GM13976 (cell line): ENCODE results near the gene YES1.

Experiments used
- DNase-seq: peaks from one replicate; pipeline ENCODE4 v3.0.0; 2012; ENCODE audit warnings: low spot score
- in situ Hi-C: fragments of 300-500 bp; cut with MboI; formaldehyde crosslinking; loops from one replicate; pipeline ENCODE4 v1.12.0; 2022; ENCODE audit warnings: low sequenced_read_pairs, mixed read lengths, inconsistent platforms; ENCODE audit not compliant: unreplicated experiment
- TF ChIP-seq, protein P1 (sequence below): IDR thresholded peaks from 2 replicates; pipeline ENCODE4 v1.5.1; 2012; ENCODE audit warnings: borderline replicate concordance, mild to moderate bottlenecking; ENCODE audit not compliant: insufficient read depth; ENCODE audit errors: extremely low read depth, missing control alignments, control extremely low read depth

YES1 gene

DNA sequence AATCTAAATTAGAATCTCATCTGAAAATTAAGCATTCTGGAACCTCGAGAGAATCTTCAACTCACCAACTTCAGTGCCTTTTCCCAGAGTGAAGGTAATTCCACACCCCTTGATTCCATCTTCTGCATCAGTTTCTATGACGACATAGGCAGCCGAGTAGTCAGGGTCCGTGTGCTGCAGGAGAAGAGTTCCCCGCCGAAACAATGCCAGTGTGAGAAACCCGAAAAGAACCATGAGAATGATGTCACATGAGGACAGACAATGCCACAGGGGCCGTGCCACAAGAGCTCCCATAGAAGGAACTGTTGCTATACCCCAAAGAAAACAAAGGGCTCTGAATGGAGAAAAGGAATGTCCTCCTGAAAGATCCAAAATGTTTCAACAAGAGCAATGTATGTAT lies 105.6 kb downstream of the YES1 start:
- TF ChIP-seq, protein P1, sequence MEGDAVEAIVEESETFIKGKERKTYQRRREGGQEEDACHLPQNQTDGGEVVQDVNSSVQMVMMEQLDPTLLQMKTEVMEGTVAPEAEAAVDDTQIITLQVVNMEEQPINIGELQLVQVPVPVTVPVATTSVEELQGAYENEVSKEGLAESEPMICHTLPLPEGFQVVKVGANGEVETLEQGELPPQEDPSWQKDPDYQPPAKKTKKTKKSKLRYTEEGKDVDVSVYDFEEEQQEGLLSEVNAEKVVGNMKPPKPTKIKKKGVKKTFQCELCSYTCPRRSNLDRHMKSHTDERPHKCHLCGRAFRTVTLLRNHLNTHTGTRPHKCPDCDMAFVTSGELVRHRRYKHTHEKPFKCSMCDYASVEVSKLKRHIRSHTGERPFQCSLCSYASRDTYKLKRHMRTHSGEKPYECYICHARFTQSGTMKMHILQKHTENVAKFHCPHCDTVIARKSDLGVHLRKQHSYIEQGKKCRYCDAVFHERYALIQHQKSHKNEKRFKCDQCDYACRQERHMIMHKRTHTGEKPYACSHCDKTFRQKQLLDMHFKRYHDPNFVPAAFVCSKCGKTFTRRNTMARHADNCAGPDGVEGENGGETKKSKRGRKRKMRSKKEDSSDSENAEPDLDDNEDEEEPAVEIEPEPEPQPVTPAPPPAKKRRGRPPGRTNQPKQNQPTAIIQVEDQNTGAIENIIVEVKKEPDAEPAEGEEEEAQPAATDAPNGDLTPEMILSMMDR, result no peak
- in situ Hi-C loops, result no loop called here
- DNase-seq, result no peak

DNA sequence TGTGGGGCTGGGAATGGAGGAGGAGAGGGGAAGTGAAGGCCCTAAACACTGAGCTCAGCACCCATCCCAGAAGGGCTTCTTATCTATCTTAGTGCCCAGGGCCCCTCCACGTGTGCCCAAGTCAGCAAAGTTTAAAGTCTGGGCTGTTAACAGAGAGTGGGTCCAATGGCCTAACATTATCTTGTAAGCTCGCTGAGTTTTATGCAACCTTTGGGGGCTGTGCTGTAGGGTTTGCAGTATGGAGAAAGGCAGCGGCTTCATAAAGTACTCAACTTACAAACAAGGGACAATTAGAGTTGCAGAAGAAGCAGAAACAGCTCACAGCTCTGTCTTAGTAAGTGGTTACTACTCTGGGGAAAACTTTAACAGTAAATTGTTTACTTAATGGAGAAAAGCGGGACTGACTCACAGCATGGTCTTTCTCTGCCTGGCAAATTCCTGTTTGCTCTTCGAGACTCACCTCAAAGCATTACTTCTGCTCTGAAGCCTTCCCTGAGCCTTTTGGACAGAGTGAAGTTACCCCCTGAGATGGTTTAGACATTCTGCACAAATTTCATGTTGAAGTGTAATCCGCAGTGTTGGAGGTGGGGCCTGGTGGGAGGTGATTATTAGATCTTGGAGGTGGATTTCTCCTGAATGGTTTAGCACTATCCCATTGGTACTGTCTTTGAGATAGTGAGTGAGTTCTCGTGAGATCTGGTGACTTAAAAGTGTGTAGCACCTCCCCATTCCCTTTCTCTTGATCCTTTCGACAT lies 108.7 kb downstream of the YES1 start:
- TF ChIP-seq, protein P1, result no peak
- in situ Hi-C loops, result no loop called here
- no peak for DNase-seq

DNA sequence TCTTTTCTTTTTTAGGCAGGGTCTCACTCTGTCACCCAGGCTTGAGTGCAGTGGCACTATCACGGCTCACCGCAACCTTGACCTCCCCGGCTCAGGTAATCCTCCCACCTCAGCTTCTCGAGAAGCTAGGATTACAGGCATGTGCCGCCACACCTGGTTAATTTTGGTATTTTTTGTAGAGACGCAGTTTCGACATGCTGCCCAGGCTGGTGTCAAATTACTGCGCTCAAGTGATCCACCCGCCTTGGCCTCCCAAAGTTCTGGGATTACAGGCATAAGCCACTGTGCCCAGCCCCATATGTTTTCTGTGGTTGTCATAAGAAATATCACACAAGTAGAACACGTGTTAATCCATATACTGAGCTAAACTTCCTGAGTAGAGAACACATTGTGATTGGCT lies 114.2 kb downstream of the YES1 start:
- DNase-seq, result no peak
- TF ChIP-seq, protein P1, result no peak
- in situ Hi-C loops, result no loop called here

DNA sequence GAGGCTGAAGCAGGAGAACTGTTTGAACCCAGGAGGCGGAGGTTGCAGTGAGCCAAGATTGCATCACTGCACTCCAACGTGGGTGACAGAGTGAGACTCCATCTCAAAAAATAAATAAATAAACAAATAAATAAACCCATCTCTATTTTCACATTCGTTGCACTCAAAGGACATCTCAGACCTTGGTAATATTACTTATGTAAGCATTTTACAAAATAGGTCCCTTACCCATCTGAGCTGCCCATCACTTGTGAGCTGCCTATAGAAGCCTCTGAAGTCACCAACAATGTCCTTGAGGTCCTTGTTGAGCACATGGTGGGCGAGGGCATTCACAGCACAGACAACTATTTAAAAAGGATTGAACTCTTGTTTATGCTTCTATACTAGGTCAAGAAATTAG lies 115.0 kb downstream of the YES1 start:
- in situ Hi-C loops, result no loop called here

DNA sequence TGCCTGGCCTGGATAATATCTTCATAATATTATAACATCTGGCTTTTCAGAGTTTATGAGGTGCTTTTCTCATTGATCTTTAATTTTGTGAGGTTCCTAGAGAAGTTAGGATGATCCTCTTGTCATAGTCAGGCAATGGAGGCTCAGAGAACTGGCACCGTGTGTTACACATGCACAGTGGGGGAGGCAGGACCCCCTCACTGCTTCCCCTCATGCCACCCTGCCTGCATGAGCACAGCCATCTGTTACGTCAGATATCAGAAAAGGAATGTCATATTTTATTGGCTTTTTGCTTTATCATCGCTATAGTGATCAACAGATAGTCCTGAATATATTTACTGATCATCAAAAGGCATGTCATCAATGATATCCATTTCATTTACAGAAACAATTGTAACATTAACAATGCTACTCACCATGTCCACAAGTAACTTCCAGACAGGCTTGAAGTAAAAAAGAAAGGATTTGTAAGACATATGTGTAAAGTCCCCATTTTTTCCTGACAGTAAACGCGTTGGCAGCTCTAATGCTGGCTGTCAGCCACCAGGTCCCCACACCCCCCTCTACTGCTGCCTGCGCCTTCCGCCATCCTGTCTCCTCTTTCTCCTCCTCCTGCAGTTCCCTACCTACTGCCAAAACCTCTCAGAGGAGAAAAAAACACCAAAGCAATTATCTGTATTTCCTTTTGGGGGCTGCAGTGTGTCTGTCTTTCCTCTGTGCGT lies 118.4 kb downstream of the YES1 start:
- in situ Hi-C loops, result no loop called here
- no peak for DNase-seq
- TF ChIP-seq, protein P1, result no peak

More for the DNA sequence above, 115.0 kb downstream of the YES1 start:
- TF ChIP-seq, protein P1, result no peak
- DNase-seq, result no peak

DNA sequence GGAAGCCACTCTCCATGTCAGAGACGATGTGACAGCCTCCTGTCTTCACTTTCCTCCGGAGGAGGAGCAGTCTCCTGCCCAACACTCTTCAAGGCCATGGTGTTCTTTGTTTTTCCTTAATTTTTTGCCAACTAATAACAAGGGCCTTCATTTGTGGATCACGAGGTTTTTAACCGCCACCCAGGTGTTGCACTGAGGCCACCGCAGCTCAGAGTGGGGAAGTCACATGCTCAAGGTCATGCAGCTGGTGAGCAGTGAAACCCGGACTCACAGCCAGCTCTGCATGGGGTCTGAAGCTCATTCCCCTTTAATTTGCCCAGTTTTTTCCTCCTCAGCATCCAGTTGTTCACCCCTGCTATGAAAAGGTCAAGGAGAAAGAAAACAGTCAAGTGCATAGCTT lies 119.2 kb downstream of the YES1 start:
- DNase-seq, result no peak
- in situ Hi-C loops, result no loop called here
- TF ChIP-seq, protein P1, result no peak
